MG63 (cell line): ENCODE measurements around the gene SCNN1A. TPM values are rescaled to one million over a fixed set of nuclear protein-coding genes. Genes with fewer than 3 reads are reported as not detected.

Experiments used
- DNase-seq: peaks from one replicate; pipeline ENCODE4 v3.0.0-alpha.2; 2020
- H3K27me3 ChIP-seq: fragments of 250-450 bp; sonication (Bioruptor Pico); 2 replicates; pipeline ENCODE4 v1.5.1; 2020; ENCODE audit warnings: mild to moderate bottlenecking, moderate library complexity
- H3K36me3 ChIP-seq: fragments of 250-450 bp; sonication (Bioruptor Pico); 2 replicates; pipeline ENCODE4 v1.5.1; 2020; ENCODE audit warnings: mild to moderate bottlenecking, moderate library complexity
- H3K4me3 ChIP-seq: fragments of 250-450 bp; sonication (Bioruptor Pico); 2 replicates; pipeline ENCODE4 v1.5.1; 2020; ENCODE audit warnings: mild to moderate bottlenecking, moderate library complexity
- H3K9me3 ChIP-seq: fragments of 250-450 bp; sonication (Bioruptor Pico); 2 replicates; pipeline ENCODE4 v1.5.1; 2020; ENCODE audit warnings: mild to moderate bottlenecking, moderate library complexity
- total RNA-seq: library from RNA; depleted of rRNA; stranded (reverse); fragments of >200 nt; shearing (Covaris generic); gene quantifications from 2 replicates; pipeline ENCODE4 v1.2.3, GENCODE V29; 2014; ENCODE audit warnings: low replicate concordance

The SCNN1A gene
- total RNA-seq, 1 experiment from 2014 or later = 0.66 TPM

GRCh38 chr12:6390084-6390799 is 14.9 kb upstream of the SCNN1A start:
- peaks cover 76% of the 10 kb centered on the region for H3K36me3 ChIP-seq
- no peaks in the 10 kb centered on the region for H3K9me3 ChIP-seq
- H3K27me3 ChIP-seq = no peaks in the 10 kb centered on the region
- no peak overlapping the region for H3K4me3 ChIP-seq
- DNase-seq = no peak

- no peak overlapping the region for H3K4me3 ChIP-seq
- no peak for DNase-seq
- no peaks in the 10 kb centered on the region for H3K27me3 ChIP-seq
- H3K36me3 ChIP-seq = peaks cover 65% of the 10 kb centered on the region
- no peaks in the 10 kb centered on the region for H3K9me3 ChIP-seq
Measured at GRCh38 chr12:6387541-6387940, 12.2 kb upstream of the SCNN1A start.

DNA sequence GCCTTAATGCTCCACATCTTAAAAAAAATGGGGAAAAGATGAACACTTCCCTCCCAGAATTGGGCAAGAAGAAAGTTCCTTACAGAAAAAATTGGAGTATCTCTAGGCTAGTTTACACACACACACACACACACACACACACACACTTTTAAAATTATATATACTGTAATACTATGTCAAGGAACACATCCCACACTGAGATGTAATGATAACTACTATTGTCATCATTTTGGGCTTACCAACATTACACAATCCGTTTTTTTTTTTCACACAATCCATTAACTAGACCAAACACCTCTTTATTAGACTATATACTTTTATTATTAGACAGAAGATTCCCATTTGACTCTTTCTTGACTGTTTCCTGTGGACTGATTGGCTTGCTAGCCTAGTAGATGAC is 11.1 kb upstream of the SCNN1A start:
- DNase-seq = no peak
- Histone ChIP-seq H3K4me3 (no peak overlapping the region), H3K36me3 (peaks cover 60% of the 10 kb centered on the region), H3K9me3 (no peaks in the 10 kb centered on the region), H3K27me3 (no peaks in the 10 kb centered on the region)

- peaks cover 56% of the 10 kb centered on the region for H3K36me3 ChIP-seq
- H3K9me3 ChIP-seq = no peaks in the 10 kb centered on the region
- no peaks in the 10 kb centered on the region for H3K27me3 ChIP-seq
- no peak for DNase-seq
- no peak overlapping the region for H3K4me3 ChIP-seq
Measured at GRCh38 chr12:6386038-6386437, 10.7 kb upstream of the SCNN1A start.

DNA sequence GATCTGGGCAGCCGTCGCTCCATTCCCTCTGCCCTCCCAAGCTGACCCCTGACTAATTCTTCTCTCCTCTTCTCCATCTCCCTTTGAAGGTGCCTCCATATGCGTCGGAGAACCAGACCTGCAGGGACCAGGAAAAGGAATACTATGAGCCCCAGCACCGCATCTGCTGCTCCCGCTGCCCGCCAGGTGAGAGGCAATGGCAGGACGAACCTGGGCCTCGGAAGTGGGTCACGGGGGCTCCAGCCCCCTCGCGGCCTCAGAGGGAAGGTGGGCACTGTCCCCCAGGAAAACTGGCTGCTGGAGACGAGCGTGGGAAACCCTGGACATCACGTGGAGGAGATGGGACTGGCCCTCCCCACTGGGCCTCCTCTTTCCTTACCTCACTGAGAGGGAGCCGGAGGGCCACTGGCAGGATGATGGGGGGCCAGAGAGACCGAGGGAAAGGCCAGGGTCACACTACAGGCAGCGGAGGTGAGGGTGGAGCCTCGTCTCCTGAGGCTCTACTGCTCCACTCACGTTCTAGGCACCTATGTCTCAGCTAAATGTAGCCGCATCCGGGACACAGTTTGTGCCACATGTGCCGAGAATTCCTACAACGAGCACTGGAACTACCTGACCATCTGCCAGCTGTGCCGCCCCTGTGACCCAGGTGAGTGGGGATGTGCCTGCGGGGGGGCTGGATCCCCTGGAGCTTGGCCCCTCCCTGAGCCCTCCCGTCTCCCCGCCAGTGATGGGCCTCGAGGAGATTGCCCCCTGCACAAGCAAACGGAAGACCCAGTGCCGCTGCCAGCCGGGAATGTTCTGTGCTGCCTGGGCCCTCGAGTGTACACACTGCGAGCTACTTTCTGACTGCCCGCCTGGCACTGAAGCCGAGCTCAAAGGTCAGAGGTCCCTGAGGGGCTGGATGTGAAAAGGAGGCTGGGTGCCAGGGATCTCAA is 9.4 kb upstream of the SCNN1A start:
- Histone ChIP-seq H3K36me3 (peaks cover 47% of the 10 kb centered on the region), H3K4me3 (peak overlapping the region; percentile 86), H3K9me3 (no peaks in the 10 kb centered on the region), H3K27me3 (no peaks in the 10 kb centered on the region)
- DNase-seq = peak; percentile 27

GRCh38 chr12:6383572-6384498 is 8.5 kb upstream of the SCNN1A start, which contains the start of gene LTBR:
TSS of gene LTBR (plus strand) at chr12:6384162. CDS start at chr12:6384359, 197 bp downstream.
- peak; percentile 97 for DNase-seq
- Histone ChIP-seq H3K9me3 (no peaks in the 10 kb centered on the region), H3K4me3 (peak within 1 kb of the TSS; percentile 86), H3K27me3 (no peaks in the 10 kb centered on the region), H3K36me3 (peaks cover 41% of the 10 kb centered on the region)

GRCh38 chr12:6382982-6383381 is 7.6 kb upstream of the SCNN1A start:
- H3K27me3 ChIP-seq = no peaks in the 10 kb centered on the region
- H3K36me3 ChIP-seq = peaks cover 32% of the 10 kb centered on the region
- H3K9me3 ChIP-seq = no peaks in the 10 kb centered on the region
- peak overlapping the region; percentile 86 for H3K4me3 ChIP-seq
- DNase-seq = no peak

GRCh38 chr12:6382371-6382770 is 7.0 kb upstream of the SCNN1A start:
- Histone ChIP-seq H3K4me3 (no peak overlapping the region), H3K9me3 (no peaks in the 10 kb centered on the region), H3K36me3 (peaks cover 26% of the 10 kb centered on the region), H3K27me3 (no peaks in the 10 kb centered on the region)
- no peak for DNase-seq

GRCh38 chr12:6380141-6381121 is 5.1 kb upstream of the SCNN1A start:
- DNase-seq = no peak
- Histone ChIP-seq H3K27me3 (no peaks in the 10 kb centered on the region), H3K4me3 (no peak overlapping the region), H3K36me3 (peaks cover 10% of the 10 kb centered on the region), H3K9me3 (no peaks in the 10 kb centered on the region)

DNA sequence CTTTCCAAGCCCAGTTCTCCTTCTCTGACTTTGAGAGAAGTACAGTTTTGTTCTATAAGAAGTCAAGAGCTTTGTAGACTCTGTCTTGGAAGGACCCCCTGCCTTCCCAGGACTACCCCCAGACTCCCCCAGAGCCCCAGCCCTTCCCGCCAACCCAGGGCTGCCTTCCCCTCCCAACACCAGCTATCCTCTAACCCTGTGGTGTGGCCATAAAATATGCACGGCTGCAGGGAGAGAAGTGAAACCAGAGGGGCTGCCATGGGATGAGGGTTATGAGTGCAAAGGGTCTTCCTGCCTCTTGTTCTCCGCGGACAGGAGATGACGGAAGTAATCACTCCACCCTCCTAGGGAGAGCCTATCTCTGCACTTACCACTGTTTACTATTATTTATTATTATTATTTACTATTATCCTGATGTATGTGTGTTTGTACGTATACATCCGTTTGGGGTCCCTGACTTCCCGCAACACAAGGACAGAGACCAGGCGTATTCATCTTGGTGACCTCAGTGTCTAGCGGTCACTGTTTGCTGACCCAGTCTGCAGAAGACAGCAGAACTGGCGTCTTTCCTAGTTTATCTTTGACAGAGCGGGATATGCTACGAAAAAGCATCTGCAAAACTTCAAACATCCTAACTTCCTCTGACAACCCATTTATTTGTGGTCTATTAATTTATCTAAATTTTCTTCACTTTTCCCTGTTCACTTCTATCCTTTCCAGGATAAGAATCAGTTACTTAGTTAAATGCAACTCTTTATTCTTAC is 3.5 kb upstream of the SCNN1A start:
- DNase-seq = no peak
- no peaks in the 10 kb centered on the region for H3K27me3 ChIP-seq
- no peaks in the 10 kb centered on the region for H3K9me3 ChIP-seq
- no peak overlapping the region for H3K4me3 ChIP-seq
- no peaks in the 10 kb centered on the region for H3K36me3 ChIP-seq

GRCh38 chr12:6377667-6377994 is 2.3 kb upstream of the SCNN1A start:
- no peaks in the 10 kb centered on the region for H3K36me3 ChIP-seq
- H3K4me3 ChIP-seq = no peak overlapping the region
- no peaks in the 10 kb centered on the region for H3K9me3 ChIP-seq
- DNase-seq = peak; percentile 24
- no peaks in the 10 kb centered on the region for H3K27me3 ChIP-seq

DNA sequence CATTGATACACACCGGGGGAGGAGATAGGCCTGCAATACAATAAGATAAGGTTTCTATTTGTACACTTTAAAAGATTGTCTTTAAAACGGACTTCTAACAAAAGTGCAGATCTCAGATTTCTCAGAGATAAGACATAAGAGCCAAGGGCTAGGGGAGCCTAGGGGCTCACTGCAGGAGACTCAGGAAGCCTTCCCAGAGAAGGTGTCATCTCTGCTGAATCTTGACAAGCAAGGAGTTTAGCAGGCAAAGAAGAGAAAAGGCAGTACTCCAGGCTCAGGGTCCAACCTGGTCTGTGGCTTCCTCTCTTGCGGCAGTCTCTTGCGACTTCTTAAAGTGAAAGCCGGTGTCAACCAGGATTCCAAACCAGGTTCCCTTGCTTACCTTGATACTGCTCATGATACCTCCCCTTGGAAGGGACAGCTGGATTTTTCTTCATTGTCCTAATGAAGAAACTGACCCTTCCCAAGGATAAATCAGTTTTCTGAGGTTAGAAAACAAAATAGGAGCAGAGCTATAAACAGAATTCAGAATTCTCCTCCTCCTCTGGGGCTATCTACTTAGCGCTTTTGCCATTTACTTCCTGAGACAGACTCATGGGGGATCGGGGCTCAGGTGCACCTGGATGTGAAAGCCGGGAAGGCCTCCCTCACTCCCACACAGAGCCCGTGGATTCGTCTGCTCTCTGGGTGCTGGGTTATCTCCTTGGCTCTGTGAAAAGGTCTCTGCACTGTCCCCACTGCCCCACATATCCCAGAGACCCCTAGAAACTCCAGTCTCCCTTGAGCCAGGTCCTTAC is 1.7 kb upstream of the SCNN1A start:
- H3K9me3 ChIP-seq = no peaks in the 10 kb centered on the region
- no peaks in the 10 kb centered on the region for H3K36me3 ChIP-seq
- no peak overlapping the region for H3K4me3 ChIP-seq
- no peak for DNase-seq
- no peaks in the 10 kb centered on the region for H3K27me3 ChIP-seq

DNA sequence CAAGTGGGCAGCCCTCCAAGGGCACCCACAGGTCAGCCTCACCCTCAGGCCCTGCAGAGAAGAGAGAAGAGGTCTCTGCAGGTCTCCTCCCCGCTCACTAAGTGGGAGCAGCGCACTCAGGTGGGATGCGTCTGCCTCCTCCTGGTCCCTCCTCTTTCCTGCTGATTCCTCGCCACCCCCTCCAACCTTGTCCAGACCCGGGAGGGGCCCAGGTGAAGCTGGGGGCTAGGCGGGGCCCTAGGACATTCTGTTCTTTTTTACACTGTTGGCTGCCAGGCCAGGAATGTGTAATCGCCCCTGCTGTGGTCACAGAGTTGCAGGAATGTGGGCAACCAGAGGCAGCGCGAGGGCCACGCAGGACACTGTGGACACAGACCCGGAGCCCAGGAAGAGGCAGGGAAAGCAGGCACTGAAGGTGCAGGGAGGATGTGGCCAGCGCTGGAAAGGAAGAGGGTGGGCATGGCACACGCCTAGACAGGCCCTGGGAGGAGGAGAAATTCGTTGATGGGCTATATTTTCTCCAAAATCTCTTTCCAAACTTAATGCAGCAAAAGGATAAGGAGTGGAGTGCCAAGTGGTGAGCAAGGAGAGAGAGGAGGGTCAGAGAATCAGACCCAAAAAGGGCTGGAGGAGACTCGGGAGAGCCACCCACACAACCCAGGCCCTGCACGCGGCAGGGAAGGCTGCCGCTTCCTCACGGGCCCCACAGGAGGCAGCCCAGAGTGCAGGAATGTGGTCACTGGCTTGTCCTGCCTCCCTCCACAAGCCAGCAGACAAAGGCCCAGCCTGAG is 911 bp upstream of the SCNN1A start:
- no peaks in the 10 kb centered on the region for H3K36me3 ChIP-seq
- H3K4me3 ChIP-seq = 0 out of 2 replicates have a peak overlapping the region, but pooled peaks have one; percentile 3
- no peaks in the 10 kb centered on the region for H3K9me3 ChIP-seq
- H3K27me3 ChIP-seq = no peaks in the 10 kb centered on the region
- peak; percentile 93 for DNase-seq

- no peak for DNase-seq
- Histone ChIP-seq H3K4me3 (no peak overlapping the region), H3K27me3 (no peaks in the 10 kb centered on the region)
Measured at GRCh38 chr12:6374786-6375160, 590 bp downstream of the SCNN1A start.

More at GRCh38 chr12:6374786-6375160, 590 bp downstream of the SCNN1A start:
- no peaks in the 10 kb centered on the region for H3K9me3 ChIP-seq
- no peaks in the 10 kb centered on the region for H3K36me3 ChIP-seq
